Retina (tissue), 1 donor: ENCODE data around the gene ZIC2.
A peak's percentile ranks its signal among the peaks of the same experiment; 100 is the strongest.
"Not testable (repeated sequence)": the region's sequence is repeated elsewhere in the genome, so short reads cannot be mapped to it uniquely, and the experiment has no call there.

ENCODE experiments used
- DNase-seq: peaks from one replicate; pipeline ENCODE4 v3.0.0-alpha.2; 2016

ZIC2 gene

GRCh38 chr13:99981735-99982035 is at the start of gene ZIC2:
Gene ZIC2 (plus strand): TSS chr13:99981784. CDS start chr13:99982065, 281 bp downstream.
- DNase-seq = no peak

GRCh38 chr13:99932912-99933311 is 48.7 kb upstream of the ZIC2 start:
- no peak for DNase-seq

- DNase-seq = no peak
These were observed 45.8 kb upstream of the ZIC2 start for GRCh38 chr13:99935772-99936171.

GRCh38 chr13:99938635-99939034 is 42.9 kb upstream of the ZIC2 start:
- no peak for DNase-seq

DNA sequence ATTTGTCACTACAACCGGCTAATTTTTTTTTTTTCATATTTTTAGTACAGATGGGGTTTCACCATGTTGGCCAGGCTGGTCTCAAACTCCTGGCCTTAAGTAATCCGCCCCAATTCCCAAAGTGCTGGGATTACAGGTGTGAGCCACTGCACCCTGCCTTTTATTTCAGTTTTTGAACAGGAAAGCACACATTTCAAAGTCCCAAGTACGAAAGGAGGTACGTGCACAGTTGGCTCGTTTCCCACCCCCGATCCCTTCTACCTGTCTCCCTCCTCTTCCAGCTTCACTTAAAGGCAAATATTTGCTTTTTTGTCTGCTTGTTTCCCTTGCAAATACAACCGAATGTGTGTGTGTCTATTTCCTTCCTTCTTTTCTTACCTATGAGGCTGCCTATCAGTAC is 40.5 kb upstream of the ZIC2 start:
- DNase-seq = no peak

GRCh38 chr13:99941911-99942310 is 39.7 kb upstream of the ZIC2 start:
- DNase-seq = no peak

- no peak for DNase-seq
These were observed 37.5 kb upstream of the ZIC2 start for GRCh38 chr13:99944102-99944501.

- no peak for DNase-seq
These were observed 37.0 kb upstream of the ZIC2 start for GRCh38 chr13:99944606-99945005.

GRCh38 chr13:99945515-99945914 is 36.1 kb upstream of the ZIC2 start:
- DNase-seq = not testable (repeated sequence)

GRCh38 chr13:99947666-99948065 is 33.9 kb upstream of the ZIC2 start:
- no peak for DNase-seq

DNA sequence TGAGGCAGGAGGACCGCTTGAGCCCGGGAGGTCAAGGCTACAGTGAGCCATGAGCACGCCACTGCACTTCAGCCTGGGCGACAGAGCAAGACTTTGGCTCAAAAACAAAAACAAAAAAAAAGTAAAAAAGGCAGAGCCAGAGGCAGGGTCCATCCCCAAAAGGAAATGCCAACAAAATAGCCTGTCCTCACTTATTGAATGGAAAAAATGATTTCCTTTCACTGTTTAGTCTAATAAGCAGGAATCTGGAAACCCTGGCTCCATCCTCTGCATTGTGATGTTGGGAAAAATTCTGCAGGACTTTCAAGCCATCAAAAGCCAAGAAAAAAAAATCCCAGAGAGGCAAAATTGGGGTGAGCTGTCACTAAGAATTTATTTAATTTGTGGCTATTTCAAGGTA is 33.2 kb upstream of the ZIC2 start:
- DNase-seq = no peak

DNA sequence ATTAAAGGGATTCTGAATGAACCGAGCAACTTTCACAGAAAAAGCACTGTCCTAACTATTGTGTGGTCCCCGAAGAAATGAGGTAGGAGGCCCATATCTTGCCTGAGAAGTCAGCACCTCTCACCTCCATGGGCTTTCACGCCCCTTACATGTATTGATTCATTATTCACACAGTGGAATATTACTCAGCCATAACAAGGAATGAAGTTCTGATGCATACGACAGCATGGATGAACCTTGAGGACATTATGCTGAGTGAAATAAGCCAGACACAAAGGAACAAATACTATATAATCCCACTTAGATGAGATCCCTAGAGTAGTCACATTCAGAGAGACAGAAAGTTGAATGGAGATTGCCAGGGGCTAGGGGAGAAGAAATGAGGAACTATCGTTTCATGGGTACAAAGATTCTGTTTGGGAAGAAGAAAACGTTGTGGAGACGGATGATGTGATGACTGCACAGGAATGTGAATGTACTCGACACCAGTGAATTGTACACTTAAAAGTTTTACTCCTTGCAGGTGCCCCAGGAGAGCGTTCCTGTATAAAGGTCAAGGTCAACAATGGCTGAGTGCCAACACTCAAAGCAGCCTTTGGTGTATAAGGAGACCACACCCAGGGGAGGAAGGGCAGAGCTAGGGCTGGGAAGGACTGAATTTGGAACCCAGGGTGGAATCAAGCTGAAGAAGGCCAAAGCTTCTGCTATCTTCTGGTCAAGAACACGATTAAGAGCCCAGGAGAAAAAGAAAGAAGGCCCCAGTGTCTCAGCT is 32.5 kb upstream of the ZIC2 start:
- DNase-seq = no peak

DNA sequence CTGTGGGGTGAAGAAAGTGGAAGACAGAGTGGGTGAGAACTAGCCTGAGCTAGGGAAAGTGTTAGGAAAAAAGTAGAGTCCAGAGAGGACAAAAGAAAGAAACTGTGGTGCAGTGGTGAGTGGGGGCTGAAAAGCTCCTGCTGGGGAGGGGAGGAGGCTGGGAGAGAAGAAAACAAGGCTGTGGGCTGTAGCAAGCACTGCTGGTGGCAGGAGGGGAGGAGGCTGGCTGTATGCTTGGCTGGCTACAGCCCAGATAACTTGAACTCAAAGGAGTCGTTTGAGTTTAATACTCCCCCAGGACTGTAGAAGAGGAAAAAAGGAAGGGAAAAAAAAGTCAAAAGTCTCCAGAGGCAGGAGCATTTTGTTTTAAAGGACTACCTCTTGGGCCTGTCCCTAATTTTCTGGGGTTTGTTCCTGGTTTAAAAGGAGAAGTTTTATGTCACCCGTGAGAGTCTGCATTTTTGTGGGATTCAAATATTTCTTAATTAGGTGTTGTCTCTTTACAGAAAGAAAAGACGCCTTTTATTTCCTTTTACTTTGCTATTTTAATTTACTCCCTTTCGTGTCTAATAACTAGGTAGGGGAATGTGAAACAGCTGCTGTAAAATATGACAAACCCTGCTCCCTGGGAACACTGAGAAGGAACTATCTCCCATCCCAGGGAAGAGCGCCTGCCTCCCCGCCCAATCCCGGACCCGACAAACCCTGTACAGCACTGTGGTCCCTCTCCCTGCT is 31.7 kb upstream of the ZIC2 start:
- peak; percentile 71 for DNase-seq

GRCh38 chr13:99951666-99952065 is 29.9 kb upstream of the ZIC2 start:
- DNase-seq = not testable (repeated sequence)

- peak; percentile 41 for DNase-seq
These were observed 28.3 kb upstream of the ZIC2 start for GRCh38 chr13:99953138-99953755.

GRCh38 chr13:99955107-99955746 is 26.4 kb upstream of the ZIC2 start:
- DNase-seq = no peak

DNA sequence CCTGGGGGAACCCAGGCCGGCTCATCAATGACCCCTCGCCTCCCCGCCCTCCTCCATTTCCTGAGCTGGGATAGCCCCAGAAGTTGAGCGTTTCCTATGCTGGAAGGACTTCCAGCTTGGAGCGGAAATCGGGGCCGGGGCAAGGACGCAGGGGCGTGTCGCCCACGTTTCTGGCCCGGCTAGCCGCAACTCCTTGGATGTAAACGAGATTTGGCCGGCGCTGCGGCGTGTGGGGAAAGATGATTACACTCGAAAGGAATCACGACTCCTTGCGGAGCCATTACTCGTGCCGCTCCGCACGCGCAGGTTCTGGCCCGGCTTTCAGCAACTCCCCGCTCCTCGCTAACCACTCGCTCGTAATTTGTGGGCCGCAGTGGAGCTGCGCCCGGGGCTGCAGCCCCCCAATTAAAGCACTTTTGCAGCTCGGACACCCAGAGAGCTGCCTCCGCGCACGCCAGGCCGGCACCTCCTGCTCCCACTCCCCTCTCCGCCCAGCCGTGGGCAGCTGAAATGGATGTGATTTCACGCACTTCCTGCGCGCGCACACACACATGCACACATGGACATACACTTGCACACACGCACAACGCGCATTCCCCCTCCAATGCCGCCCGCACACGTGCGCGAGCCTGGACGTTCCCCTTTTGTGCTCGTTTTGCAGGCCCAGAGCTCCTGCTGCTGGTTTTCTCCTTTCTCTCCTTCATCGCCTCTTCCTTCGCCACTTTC is 25.7 kb upstream of the ZIC2 start:
- peak; percentile 89 for DNase-seq

DNA sequence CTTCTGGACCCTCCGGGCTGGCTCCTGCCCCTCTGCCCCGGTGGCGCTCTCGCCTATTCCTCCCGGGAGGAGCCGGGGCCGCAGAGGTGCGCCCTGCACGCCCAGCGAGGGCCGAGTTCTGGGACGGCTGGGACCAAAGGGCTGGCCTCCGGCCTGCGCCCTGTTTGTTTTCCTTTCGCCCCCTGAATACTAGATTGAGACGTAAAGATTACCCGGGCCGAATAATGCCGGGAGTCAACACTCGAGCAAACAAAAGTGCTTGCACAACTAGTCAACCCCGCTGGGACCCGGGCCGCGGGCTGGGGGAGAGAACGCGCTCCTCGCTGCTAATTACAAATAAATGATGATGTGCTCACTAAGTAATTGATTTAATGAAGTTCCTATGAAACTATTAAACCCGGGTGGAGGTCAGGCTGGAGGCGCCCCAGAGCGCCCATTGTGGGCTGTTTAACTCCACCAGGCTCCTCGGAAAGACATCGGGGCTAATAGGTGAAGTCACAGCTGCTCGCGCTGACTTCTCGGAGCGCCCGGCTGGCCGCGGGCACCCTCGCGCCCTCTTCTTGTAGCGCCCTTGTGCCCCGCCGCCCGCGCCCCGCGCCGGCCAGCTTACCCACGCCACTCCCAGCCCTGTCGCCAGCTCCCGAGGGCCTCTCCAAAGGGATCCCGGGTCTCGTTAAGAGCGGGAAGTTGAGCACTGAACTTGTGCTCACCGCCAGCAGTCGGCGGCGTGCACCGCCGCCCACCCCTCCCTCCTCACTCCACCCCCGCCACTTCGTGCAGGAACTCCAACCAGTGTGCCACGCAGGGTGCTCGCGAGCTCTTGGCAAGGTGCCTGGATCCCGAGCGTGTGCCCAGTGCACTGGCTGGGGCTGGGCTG is 24.9 kb upstream of the ZIC2 start:
- peak; percentile 94 for DNase-seq

GRCh38 chr13:99958406-99959126 is 23.0 kb upstream of the ZIC2 start:
- peak; percentile 95 for DNase-seq

GRCh38 chr13:99959127-99959539 is 22.5 kb upstream of the ZIC2 start:
- DNase-seq = no peak
